Mesenchymal stem cell (in vitro differentiated cells and primary cell): ENCODE measurements around the gene CACNG4.

ENCODE experiments used
- DNase-seq: peaks from one replicate; pipeline ENCODE4 v3.0.0-alpha.2; 2013
- H2AFZ ChIP-seq: one replicate; pipeline ENCODE4 v1.6.1; 2013; ENCODE audit warnings: low read depth, mild to moderate bottlenecking, control low read depth, inconsistent platforms, low read length, moderate library complexity
- H2AK5ac ChIP-seq: 2 replicates; pipeline ENCODE4 v1.6.1; 2013; ENCODE audit warnings: low read length, moderate library complexity, mild to moderate bottlenecking, inconsistent platforms; ENCODE audit not compliant: severe bottlenecking
- H2BK120ac ChIP-seq: one replicate; pipeline ENCODE4 v1.6.1; 2013; ENCODE audit warnings: low read depth, mild to moderate bottlenecking, inconsistent platforms, low read length, moderate library complexity
- H2BK12ac ChIP-seq, 2 experiments: one replicate each; pipeline ENCODE4 v1.6.1; 2013; ENCODE audit warnings: inconsistent platforms in 2 of 2, low read length in 2 of 2, mild to moderate bottlenecking in 2 of 2, moderate library complexity in 2 of 2, control low read depth in 1 of 2
- H2BK15ac ChIP-seq: one replicate; pipeline ENCODE4 v1.6.1; 2013; ENCODE audit warnings: mild to moderate bottlenecking, low read depth, inconsistent platforms; ENCODE audit not compliant: poor library complexity, severe bottlenecking
- H2BK5ac ChIP-seq: 2 replicates; pipeline ENCODE4 v1.6.1; 2013; ENCODE audit warnings: low read depth, mild to moderate bottlenecking, low read length, control low read depth, inconsistent platforms; ENCODE audit not compliant: poor library complexity, severe bottlenecking
- H3K14ac ChIP-seq, 2 experiments: one replicate each; pipeline ENCODE4 v1.6.1; 2013; ENCODE audit warnings: inconsistent platforms in 2 of 2, low read length in 2 of 2, control low read depth in 1 of 2, mild to moderate bottlenecking in 1 of 2, moderate library complexity in 1 of 2
- H3K18ac ChIP-seq, 2 experiments: one replicate each; pipeline ENCODE4 v1.6.1; 2013; ENCODE audit warnings: inconsistent platforms in 2 of 2, low read length in 2 of 2, control low read depth in 1 of 2, low read depth in 1 of 2, mild to moderate bottlenecking in 1 of 2
- H3K23ac ChIP-seq, 2 experiments: one replicate each; pipeline ENCODE4 v1.6.1; 2013; ENCODE audit warnings: inconsistent platforms in 2 of 2, low read length in 2 of 2, mild to moderate bottlenecking in 2 of 2, moderate library complexity in 2 of 2, control low read depth in 1 of 2
- H3K27ac ChIP-seq: 2 replicates; pipeline ENCODE4 v1.5.1; 2013; ENCODE audit warnings: mild to moderate bottlenecking, moderate library complexity, low read length, control low read depth, inconsistent platforms; ENCODE audit not compliant: poor library complexity, severe bottlenecking
- H3K27me3 ChIP-seq, 2 experiments: 2 replicates each; pipeline versions ENCODE4 v1.6.1 to v1.7.0; 2013; ENCODE audit warnings: low read length in 2 of 2, mild to moderate bottlenecking in 2 of 2, moderate library complexity in 2 of 2, control low read depth in 1 of 2, inconsistent platforms in 1 of 2; ENCODE audit not compliant: control insufficient read depth in 1 of 2, insufficient read depth in 1 of 2
- H3K36me3 ChIP-seq, 2 experiments: 2 replicates each; pipeline versions ENCODE4 v1.6.1 to v1.7.0; 2013; ENCODE audit warnings: low read length in 2 of 2, control low read depth in 1 of 2, inconsistent platforms in 1 of 2, low read depth in 1 of 2, mild to moderate bottlenecking in 1 of 2; ENCODE audit not compliant: insufficient read depth in 2 of 2, control insufficient read depth in 1 of 2
- H3K4ac ChIP-seq, 2 experiments: one replicate each; pipeline ENCODE4 v1.6.1; 2013; ENCODE audit warnings: inconsistent platforms in 2 of 2, low read length in 2 of 2, mild to moderate bottlenecking in 2 of 2, moderate library complexity in 2 of 2, control low read depth in 1 of 2, low read depth in 1 of 2
- H3K4me1 ChIP-seq: 2 replicates; pipeline ENCODE4 v1.6.1; 2013; ENCODE audit warnings: low read depth, low read length, control low read depth; ENCODE audit not compliant: control insufficient read depth, insufficient read depth
- H3K4me2 ChIP-seq: 2 replicates; pipeline ENCODE4 v1.6.1; 2013; ENCODE audit warnings: low read length, mild to moderate bottlenecking, inconsistent platforms; ENCODE audit not compliant: poor library complexity, severe bottlenecking
- H3K4me3 ChIP-seq, 2 experiments: 2 replicates each; pipeline versions ENCODE4 v1.5.1 to v1.7.0; 2013; ENCODE audit warnings: low read length in 2 of 2, mild to moderate bottlenecking in 2 of 2, control low read depth in 1 of 2, low read depth in 1 of 2; ENCODE audit not compliant: insufficient read depth in 1 of 2
- H3K79me1 ChIP-seq: replicated peaks from 2 replicates; pipeline ENCODE4 v1.6.1; 2013; ENCODE audit warnings: mild to moderate bottlenecking, control low read depth, low read length, inconsistent platforms; ENCODE audit not compliant: poor library complexity, severe bottlenecking
- H3K9ac ChIP-seq: 2 replicates; pipeline ENCODE4 v1.7.0; 2013; ENCODE audit warnings: mild to moderate bottlenecking, low read length, moderate library complexity
- H3K9me3 ChIP-seq: 2 replicates; pipeline ENCODE4 v1.7.0; 2013; ENCODE audit warnings: mild to moderate bottlenecking, low read length; ENCODE audit not compliant: control insufficient read depth
- H4K8ac ChIP-seq: one replicate; pipeline ENCODE4 v1.6.1; 2013; ENCODE audit warnings: inconsistent platforms, mild to moderate bottlenecking, low read length, moderate library complexity
- H4K91ac ChIP-seq: one replicate; pipeline ENCODE4 v1.6.1; 2013; ENCODE audit warnings: mild to moderate bottlenecking, low read length, inconsistent platforms
- WGBS: methylation state at CpG from one replicate; pipeline ENCODE4 v1.1.7; 2013; ENCODE audit warnings: mixed read lengths; 5-methylcytosine and 5-hydroxymethylcytosine counted together

Gene CACNG4

DNA sequence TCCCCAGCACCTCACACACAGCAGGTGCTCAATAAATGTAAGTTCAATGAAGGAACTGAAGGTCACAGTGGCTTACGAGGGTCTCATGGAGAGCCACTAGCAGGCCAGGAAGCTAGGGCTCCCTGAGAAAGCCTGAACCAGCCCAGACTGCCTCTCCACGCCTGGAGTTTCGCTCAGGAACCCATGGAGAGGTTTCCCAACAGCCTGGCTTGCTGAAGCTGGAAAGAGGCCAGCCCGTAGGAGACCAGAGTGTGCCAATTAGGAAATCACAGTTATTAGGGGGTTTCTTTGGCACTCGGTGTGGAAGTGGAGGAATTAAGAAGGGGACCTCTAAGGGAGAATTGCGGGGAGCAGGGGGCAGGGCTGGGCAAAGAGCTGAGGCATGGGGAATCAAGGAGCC lies 43.6 kb downstream of the CACNG4 start:
- Histone ChIP-seq H3K9ac (no peak overlapping the region), H2BK15ac (no peak overlapping the region), H4K91ac (no peak overlapping the region)

DNA sequence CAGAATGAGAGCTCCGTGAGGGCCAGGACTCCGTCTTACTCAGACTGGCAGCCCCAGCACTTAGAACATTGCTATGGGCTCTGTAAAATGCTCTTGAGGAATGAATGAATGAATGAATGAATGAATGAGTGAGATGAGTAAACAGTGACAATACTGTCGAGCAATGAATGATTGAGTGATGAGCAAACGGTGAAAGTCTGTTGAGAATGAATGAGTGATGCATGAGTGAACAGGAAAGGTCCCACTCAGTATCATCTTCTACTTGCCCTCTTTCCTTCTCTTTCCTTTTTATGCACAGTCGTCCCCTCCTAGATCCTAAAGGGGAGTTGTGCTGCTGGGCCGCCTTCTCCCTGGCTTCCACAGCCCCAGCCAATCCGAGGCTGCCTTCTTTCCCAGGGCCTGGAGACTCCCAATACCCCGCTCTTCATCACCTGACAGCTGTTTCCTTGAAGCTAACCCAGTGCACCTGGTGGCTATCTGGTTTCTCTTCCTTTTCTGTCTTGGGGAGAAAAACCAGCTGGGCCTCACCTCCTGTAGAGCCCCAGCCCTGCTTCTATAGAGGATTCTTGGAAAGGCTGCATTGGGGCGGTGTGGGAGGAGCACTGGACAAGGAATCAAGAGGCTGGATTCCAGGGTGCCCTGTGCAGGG lies 47.1 kb downstream of the CACNG4 start:
- H2AFZ ChIP-seq, result no peak overlapping the region
- no peak overlapping the region for H3K18ac ChIP-seq
- peaks cover 1% of the 10 kb centered on the region for H3K4me1 ChIP-seq
- H2BK5ac ChIP-seq, result no peak overlapping the region
- no peak overlapping the region for H3K4ac ChIP-seq
- no peak overlapping the region for H2BK12ac ChIP-seq
- no peak overlapping the region for H2BK120ac ChIP-seq
- H3K9ac ChIP-seq, result no peak overlapping the region
- H3K36me3 ChIP-seq, result no peaks in the 10 kb centered on the region
- H3K79me1 ChIP-seq, result no peaks in the 10 kb centered on the region
- no peak overlapping the region for H2AK5ac ChIP-seq
- no peak overlapping the region for H2BK15ac ChIP-seq
- 83% methylated on average over 7 of the region's 9 CpGs for WGBS
- no peak overlapping the region for H3K14ac ChIP-seq
- peaks cover 7% of the 10 kb centered on the region for H3K9me3 ChIP-seq
- H3K4me2 ChIP-seq, result no peak overlapping the region
- no peak overlapping the region for H3K23ac ChIP-seq
- peaks cover 50 to 74% of the 10 kb centered on the region in 2 experiments for H3K27me3 ChIP-seq
- H3K4me3 ChIP-seq, result no peak overlapping the region
- no peak for DNase-seq
- H4K8ac ChIP-seq, result no peak overlapping the region
- no peak overlapping the region for H3K27ac ChIP-seq
- H4K91ac ChIP-seq, result no peak overlapping the region

More for the DNA sequence above, 43.6 kb downstream of the CACNG4 start:
- Histone ChIP-seq H2AFZ (no peak overlapping the region), H3K9me3 (peaks cover 13% of the 10 kb centered on the region), H2BK5ac (no peak overlapping the region), H3K27me3 (peaks cover 69 to 73% of the 10 kb centered on the region in 2 experiments), H3K36me3 (no peaks in the 10 kb centered on the region), H3K18ac (no peak overlapping the region), H2AK5ac (no peak overlapping the region), H4K8ac (no peak overlapping the region), H3K14ac (no peak overlapping the region), H3K4ac (no peak overlapping the region), H3K23ac (no peak overlapping the region), H2BK12ac (no peak overlapping the region), H2BK120ac (no peak overlapping the region), H3K27ac (no peak overlapping the region), H3K4me1 (no peaks in the 10 kb centered on the region), H3K4me2 (no peak overlapping the region), H3K4me3 (no peak overlapping the region), H3K79me1 (no peaks in the 10 kb centered on the region)
- DNase-seq, result no peak
- WGBS, result 81% methylated on average over 6 of the region's 6 CpGs

DNA sequence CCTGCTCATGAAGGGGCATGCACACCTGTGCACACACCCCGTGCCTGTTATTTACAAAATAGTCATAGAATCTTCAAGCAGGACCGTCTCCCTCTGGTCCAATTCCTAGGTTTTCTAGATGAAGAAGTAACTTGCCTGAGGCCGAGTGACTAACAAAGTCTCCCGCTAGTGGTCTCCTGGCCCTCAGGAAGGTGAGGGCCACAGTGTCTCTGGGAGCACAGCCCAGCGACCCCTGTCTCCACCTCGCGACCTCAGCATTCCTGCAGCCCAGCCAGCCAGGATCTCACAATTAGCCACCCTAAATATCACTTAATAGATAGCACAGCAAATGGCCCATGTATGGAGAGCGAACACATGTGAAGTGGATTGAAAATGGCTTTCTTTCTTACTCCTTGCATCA lies 49.4 kb downstream of the CACNG4 start:
- H3K4me1 ChIP-seq, result peaks cover 1% of the 10 kb centered on the region
- no peak overlapping the region for H3K4me2 ChIP-seq
- 88% methylated on average over 8 of the region's 8 CpGs for WGBS
- H3K4me3 ChIP-seq, result no peak overlapping the region
- H2BK15ac ChIP-seq, result no peak overlapping the region
- no peak overlapping the region for H4K8ac ChIP-seq
- H3K9me3 ChIP-seq, result peaks cover 7% of the 10 kb centered on the region
- no peak overlapping the region for H3K9ac ChIP-seq
- no peaks in the 10 kb centered on the region for H3K79me1 ChIP-seq
- no peak overlapping the region for H3K23ac ChIP-seq
- no peak overlapping the region for H4K91ac ChIP-seq
- H3K14ac ChIP-seq, result no peak overlapping the region
- no peak overlapping the region for H3K4ac ChIP-seq
- no peak overlapping the region for H3K18ac ChIP-seq
- H3K27ac ChIP-seq, result no peak overlapping the region
- no peak overlapping the region for H2BK5ac ChIP-seq
- no peaks in the 10 kb centered on the region for H3K36me3 ChIP-seq
- H2AK5ac ChIP-seq, result no peak overlapping the region
- no peak overlapping the region for H2BK12ac ChIP-seq
- H2AFZ ChIP-seq, result no peak overlapping the region
- DNase-seq, result no peak
- H2BK120ac ChIP-seq, result no peak overlapping the region
- H3K27me3 ChIP-seq, result peaks cover 55 to 65% of the 10 kb centered on the region in 2 experiments

DNA sequence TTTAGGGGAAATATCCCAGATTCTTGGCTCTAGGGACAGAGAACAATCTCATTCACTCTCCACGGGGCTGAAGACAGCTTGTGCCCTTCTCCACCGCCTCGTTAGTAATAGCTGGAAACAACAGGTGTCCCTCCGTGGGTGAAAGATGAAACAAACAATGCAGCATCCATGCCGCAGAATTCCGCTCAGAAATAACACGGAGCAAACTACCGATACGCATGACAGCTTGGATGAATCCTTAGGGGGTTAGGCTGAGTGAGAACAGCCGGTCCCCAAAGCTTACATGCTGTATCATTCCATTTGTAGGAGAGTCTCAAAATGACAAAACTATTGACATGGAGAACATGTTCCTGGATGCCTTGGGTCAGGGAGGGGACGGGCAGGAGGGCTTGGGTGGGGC lies 50.5 kb downstream of the CACNG4 start:
- 90% methylated on average over 11 of the region's 11 CpGs for WGBS
- peaks cover 1% of the 10 kb centered on the region for H3K4me1 ChIP-seq
- peaks cover 5% of the 10 kb centered on the region for H3K9me3 ChIP-seq
- H2AFZ ChIP-seq, result no peak overlapping the region
- DNase-seq, result no peak
- no peak overlapping the region for H2BK5ac ChIP-seq
- H3K4me3 ChIP-seq, result no peak overlapping the region
- no peak overlapping the region for H3K23ac ChIP-seq
- no peak overlapping the region for H3K18ac ChIP-seq
- H3K79me1 ChIP-seq, result no peaks in the 10 kb centered on the region
- no peak overlapping the region for H2AK5ac ChIP-seq
- H3K27ac ChIP-seq, result no peak overlapping the region
- H2BK120ac ChIP-seq, result no peak overlapping the region
- H2BK12ac ChIP-seq, result no peak overlapping the region
- H3K27me3 ChIP-seq, result peaks cover 53 to 65% of the 10 kb centered on the region in 2 experiments
- no peak overlapping the region for H3K4ac ChIP-seq
- no peak overlapping the region for H3K14ac ChIP-seq
- no peak overlapping the region for H4K8ac ChIP-seq
- no peak overlapping the region for H3K4me2 ChIP-seq
- H2BK15ac ChIP-seq, result no peak overlapping the region
- no peak overlapping the region for H3K9ac ChIP-seq
- H4K91ac ChIP-seq, result no peak overlapping the region
- H3K36me3 ChIP-seq, result no peaks in the 10 kb centered on the region
